Common myeloid progenitor, CD34-positive (primary cell): ENCODE data around the gene NDUFS7.

Source experiments
- CTCF ChIA-PET: fragments of 350-600 bp; sonication (Branson Sonifier 250); formaldehyde crosslinking; loops from one replicate; lab custom pipeline; 2021; ENCODE audit warnings: antibody characterized with exemption; lab: Charles Lee
- POLR2A ChIA-PET: fragments of 350-600 bp; sonication (Branson Sonifier 250); formaldehyde crosslinking; loops from one replicate; lab custom pipeline; 2021; ENCODE audit warnings: antibody characterized with exemption; lab: Charles Lee
- DNase-seq, 3 donors: peaks; one replicate each; pipeline versions ENCODE4 v3.0.0 to v3.0.0-alpha.2; 2013
- H3K27ac ChIP-seq, 2 experiments: 1 replicate in 1 of 2; 2 replicates in 1 of 2; pipeline ENCODE4 v1.7.0; 2013; ENCODE audit warnings: inconsistent platforms in 2 of 2, low read length in 2 of 2, mild to moderate bottlenecking in 2 of 2, low read depth in 1 of 2, moderate library complexity in 1 of 2; ENCODE audit not compliant: severe bottlenecking in 2 of 2, insufficient read depth in 1 of 2, poor library complexity in 1 of 2
- H3K27me3 ChIP-seq, 5 experiments: replicated peaks in 2 of 5; 1 replicate in 3 of 5; 2 replicates in 2 of 5; pipeline versions ENCODE4 v1.6.1 to v1.7.0; 2013; ENCODE audit warnings: low read length in 4 of 5, mild to moderate bottlenecking in 2 of 5, moderate library complexity in 2 of 5, inconsistent platforms in 1 of 5; ENCODE audit not compliant: insufficient read depth in 5 of 5, control insufficient read depth in 4 of 5
- H3K36me3 ChIP-seq, 4 experiments: 1 replicate in 2 of 4; 2 replicates in 2 of 4; pipeline versions ENCODE4 v1.6.1 to v1.7.0; 2013; ENCODE audit warnings: low read length in 3 of 4, control low read depth in 1 of 4, mild to moderate bottlenecking in 1 of 4; ENCODE audit not compliant: control insufficient read depth in 4 of 4, insufficient read depth in 4 of 4
- H3K4me1 ChIP-seq, 4 experiments: 1 replicate in 3 of 4; 2 replicates in 1 of 4; pipeline versions ENCODE4 v1.6.1 to v1.7.1; 2013; ENCODE audit warnings: low read length in 3 of 4, mild to moderate bottlenecking in 3 of 4, control low read depth in 1 of 4, inconsistent platforms in 1 of 4, moderate library complexity in 1 of 4; ENCODE audit not compliant: control insufficient read depth in 4 of 4, insufficient read depth in 4 of 4; ENCODE audit errors: control extremely low read depth in 1 of 4
- H3K4me3 ChIP-seq, 7 experiments: 1 replicate in 4 of 7; 2 replicates in 3 of 7; pipeline versions ENCODE4 v1.5.1 to v1.7.0; 2013; ENCODE audit warnings: mild to moderate bottlenecking in 7 of 7, low read length in 6 of 7, moderate library complexity in 6 of 7, inconsistent platforms in 2 of 7, low read depth in 2 of 7, control low read depth in 1 of 7; ENCODE audit not compliant: insufficient read depth in 4 of 7, control insufficient read depth in 1 of 7; ENCODE audit errors: extremely low read depth in 1 of 7
- H3K9me3 ChIP-seq, 5 experiments: 1 replicate in 4 of 5; 2 replicates in 1 of 5; pipeline versions ENCODE4 v1.6.1 to v1.7.1; 2013; ENCODE audit warnings: low read length in 4 of 5, mild to moderate bottlenecking in 2 of 5, inconsistent platforms in 1 of 5, low read depth in 1 of 5, moderate library complexity in 1 of 5; ENCODE audit not compliant: control insufficient read depth in 4 of 5, insufficient read depth in 2 of 5; ENCODE audit errors: control extremely low read depth in 1 of 5
- WGBS: methylation state at CpG from one replicate; pipeline ENCODE4 v1.1.5; 2013; ENCODE audit not compliant: insufficient coverage; 5-methylcytosine and 5-hydroxymethylcytosine counted together

NDUFS7 gene

DNA sequence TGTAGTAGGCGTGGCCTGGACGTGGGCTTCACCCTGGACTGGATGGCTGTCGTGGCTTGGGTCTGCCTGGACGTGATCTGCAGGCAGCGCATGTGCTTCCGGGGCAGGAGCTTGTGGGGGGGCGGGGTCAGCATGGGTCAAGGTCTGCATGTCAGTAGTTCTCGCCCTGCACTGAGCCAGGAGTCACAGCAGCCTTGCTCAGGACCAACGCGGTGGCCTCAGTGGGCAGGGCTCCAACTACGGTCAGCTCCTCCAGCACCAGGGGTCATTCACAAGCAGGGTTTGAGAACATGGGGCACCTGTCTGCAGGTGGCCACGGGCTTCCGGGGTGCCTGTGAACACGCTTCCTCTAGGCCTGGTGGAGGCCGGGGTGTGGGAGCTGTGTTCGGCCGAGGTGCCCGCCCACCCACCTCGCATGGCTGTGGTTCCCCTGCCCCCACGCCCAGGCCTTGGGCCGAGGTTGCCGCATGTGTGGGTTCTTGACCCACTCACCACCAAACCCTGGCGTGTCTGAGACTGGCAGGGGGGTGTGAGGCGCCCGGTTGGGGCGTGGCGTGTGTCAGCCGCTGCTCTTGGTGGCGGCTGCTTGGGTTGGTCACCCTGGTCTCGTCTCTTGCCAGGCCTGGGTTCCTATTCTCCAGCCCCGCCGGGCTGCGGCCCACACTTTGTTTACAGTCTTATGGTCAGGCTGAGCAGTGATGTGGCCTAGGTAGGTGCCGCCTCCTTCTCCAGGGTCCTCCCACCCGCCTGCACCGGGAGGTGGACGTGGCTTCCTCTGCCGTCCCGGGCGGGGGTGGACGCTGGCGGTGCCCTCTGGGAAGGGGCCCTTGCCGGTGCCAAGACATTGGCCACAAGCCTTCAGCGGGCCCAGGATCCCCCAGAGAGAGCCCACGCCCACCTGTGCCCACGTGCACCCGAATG lies 49.7 kb downstream of the NDUFS7 start:
- no peak overlapping the region for H3K27ac ChIP-seq
- peaks cover 2 to 64% (median 55%) of the 10 kb centered on the region in 4 experiments for H3K36me3 ChIP-seq
- no peak overlapping the region for H3K4me3 ChIP-seq
- no peak for DNase-seq
- peaks cover 0 to 5% (median 3%) of the 10 kb centered on the region in 4 experiments for H3K4me1 ChIP-seq
- CTCF ChIA-PET = interaction anchor here (1.9 kb wide), 1 partner anchor 17 kb away, joined by 6 read pairs; no protein-coding TSS in a partner anchor
- H3K27me3 ChIP-seq = no peaks in the 10 kb centered on the region
- 96% methylated on average over 46 of the region's 47 CpGs for WGBS
- POLR2A ChIA-PET = interaction anchor here (0.6 kb wide), 1 partner anchor 496 kb away, joined by 4 read pairs; no protein-coding TSS in a partner anchor
- H3K9me3 ChIP-seq = no peaks in the 10 kb centered on the region

DNA sequence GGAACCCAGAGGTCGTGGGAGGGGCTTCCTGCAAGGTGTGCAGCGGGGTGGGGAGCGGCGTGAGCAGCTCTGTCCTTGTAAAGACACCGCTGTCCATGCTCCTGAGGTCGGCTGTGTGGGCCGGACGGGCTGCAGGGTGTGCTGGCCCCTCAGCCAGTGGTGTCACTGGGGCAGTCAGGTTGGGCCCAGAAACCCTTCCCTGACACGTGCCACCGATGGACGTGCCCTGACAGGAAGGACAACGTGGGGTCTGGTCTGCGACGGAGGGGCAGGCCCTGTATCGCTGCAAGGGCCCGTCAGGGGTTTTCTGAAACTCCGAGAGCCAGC lies 50.3 kb downstream of the NDUFS7 start:
- no peak overlapping the region for H3K4me3 ChIP-seq
- peaks cover 0 to 7% (median 3%) of the 10 kb centered on the region in 4 experiments for H3K4me1 ChIP-seq
- DNase-seq = no peak
- ChIA-PET POLR2A (no interaction called here), CTCF (interaction anchor here (1.9 kb wide), 1 partner anchor 17 kb away, joined by 6 read pairs; no protein-coding TSS in a partner anchor)
- no peak overlapping the region for H3K27ac ChIP-seq
- H3K36me3 ChIP-seq = peaks cover 2 to 58% (median 50%) of the 10 kb centered on the region in 4 experiments
- 96% methylated on average over 17 of the region's 17 CpGs for WGBS
- H3K27me3 ChIP-seq = no peaks in the 10 kb centered on the region
- no peaks in the 10 kb centered on the region for H3K9me3 ChIP-seq

DNA sequence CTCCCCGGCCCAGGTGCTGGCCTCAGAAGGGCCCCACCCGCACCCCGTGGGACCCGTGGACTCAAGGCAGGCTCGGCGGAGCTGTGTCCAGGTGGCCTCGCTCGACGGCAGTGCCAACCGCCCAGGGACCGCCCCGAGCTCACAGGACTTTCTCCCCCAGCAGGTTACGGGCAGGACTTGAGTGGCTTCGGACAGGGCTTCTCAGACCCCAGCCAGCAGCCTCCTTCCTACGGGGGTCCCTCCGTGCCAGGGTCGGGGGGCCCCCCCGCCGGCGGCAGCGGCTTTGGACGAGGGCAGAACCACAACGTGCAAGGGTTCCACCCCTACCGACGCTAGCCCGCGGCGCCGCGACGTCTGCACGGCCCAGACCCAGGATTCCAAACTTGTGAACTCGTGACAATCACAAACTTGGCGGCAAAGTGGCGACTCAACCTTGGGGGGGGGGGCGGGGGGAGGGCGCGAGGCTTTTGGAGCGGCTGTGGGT lies 50.9 kb downstream of the NDUFS7 start:
- no peak overlapping the region for H3K27ac ChIP-seq
- 97% methylated on average over 24 of the region's 39 CpGs for WGBS
- ChIA-PET POLR2A (no interaction called here), CTCF (interaction anchor here (1.9 kb wide), 1 partner anchor 18 kb away, joined by 6 read pairs; no protein-coding TSS in a partner anchor)
- H3K27me3 ChIP-seq = no peaks in the 10 kb centered on the region
- no peaks in the 10 kb centered on the region for H3K9me3 ChIP-seq
- H3K4me1 ChIP-seq = peaks cover 0 to 12% (median 8%) of the 10 kb centered on the region in 4 experiments
- no peak overlapping the region for H3K4me3 ChIP-seq
- DNase-seq = peak in 1 of 3 donors; percentile 24
- peaks cover 2 to 54% (median 47%) of the 10 kb centered on the region in 4 experiments for H3K36me3 ChIP-seq

DNA sequence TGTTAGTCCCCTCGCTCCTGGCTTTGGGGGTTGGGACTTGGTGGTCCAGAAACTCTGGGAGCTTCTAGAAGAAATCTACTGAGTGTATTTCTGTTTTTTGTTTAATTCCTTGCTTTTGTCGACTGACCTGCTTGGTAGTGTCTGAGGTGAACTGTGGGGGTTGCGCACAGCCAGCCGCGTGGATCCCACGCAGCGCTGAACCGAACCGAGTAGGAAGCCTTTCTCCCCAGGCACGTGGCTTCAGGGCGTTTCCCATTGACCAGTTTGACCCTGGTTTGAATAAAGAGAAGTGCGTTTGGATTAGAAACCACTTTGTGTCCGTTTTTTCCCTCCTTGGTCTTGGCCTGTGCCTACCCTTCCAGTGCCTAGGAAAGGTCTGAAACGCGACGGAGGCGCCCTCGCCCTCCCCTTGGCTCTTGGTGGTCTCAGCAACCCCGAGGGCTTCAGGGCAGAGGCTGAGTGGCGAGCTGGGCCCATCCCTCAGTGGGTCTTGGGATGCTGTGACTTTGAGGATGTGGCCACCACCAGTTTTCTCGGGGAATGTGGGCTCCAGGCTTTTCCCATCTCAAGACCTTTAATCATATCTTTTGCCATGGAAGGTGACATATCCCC lies 51.8 kb downstream of the NDUFS7 start:
- no peaks in the 10 kb centered on the region for H3K9me3 ChIP-seq
- ChIA-PET POLR2A (no interaction called here), CTCF (no interaction called here)
- no peak for DNase-seq
- H3K27me3 ChIP-seq = no peaks in the 10 kb centered on the region
- H3K27ac ChIP-seq = no peak overlapping the region
- 92% methylated on average over 19 of the region's 21 CpGs for WGBS
- H3K4me3 ChIP-seq = no peak overlapping the region
- H3K4me1 ChIP-seq = peaks cover 0 to 15% (median 13%) of the 10 kb centered on the region in 4 experiments
- H3K36me3 ChIP-seq = peaks cover 3 to 55% (median 43%) of the 10 kb centered on the region in 4 experiments

DNA sequence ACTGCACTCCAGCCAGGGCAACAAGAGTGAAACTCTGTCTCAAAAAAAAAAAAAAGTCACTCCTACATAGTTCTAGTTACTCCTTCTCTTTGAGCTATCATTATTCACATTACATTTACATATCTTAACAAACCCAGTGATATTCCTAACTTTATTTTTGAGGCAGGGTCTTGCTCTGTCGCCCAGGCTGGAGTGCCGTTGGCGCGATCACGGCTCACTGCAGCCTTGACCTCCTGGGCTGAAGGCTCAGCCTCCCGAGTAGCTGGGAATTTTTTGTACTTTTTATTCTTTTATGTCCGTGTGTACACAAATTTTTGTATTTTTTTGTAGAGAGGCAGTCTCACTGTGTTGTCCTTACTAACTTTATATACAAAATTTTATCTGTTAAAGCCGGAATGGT lies 53.9 kb downstream of the NDUFS7 start:
- H3K27me3 ChIP-seq = no peaks in the 10 kb centered on the region
- peaks cover 10 to 64% (median 47%) of the 10 kb centered on the region in 4 experiments for H3K36me3 ChIP-seq
- DNase-seq = no peak
- H3K4me1 ChIP-seq = peaks cover 0 to 20% (median 15%) of the 10 kb centered on the region in 4 experiments
- 80% methylated on average over 2 of the region's 8 CpGs for WGBS
- POLR2A ChIA-PET = interaction anchor here (1.1 kb wide), 1 partner anchor 24 kb away, joined by 4 read pairs; no protein-coding TSS in a partner anchor
- H3K9me3 ChIP-seq = no peaks in the 10 kb centered on the region
- H3K27ac ChIP-seq = no peak overlapping the region
- no peak overlapping the region for H3K4me3 ChIP-seq
- CTCF ChIA-PET = interaction anchor here (1.4 kb wide), 2 partner anchors 10 to 15 kb away, joined by 4 to 9 read pairs; no protein-coding TSS in a partner anchor

DNA sequence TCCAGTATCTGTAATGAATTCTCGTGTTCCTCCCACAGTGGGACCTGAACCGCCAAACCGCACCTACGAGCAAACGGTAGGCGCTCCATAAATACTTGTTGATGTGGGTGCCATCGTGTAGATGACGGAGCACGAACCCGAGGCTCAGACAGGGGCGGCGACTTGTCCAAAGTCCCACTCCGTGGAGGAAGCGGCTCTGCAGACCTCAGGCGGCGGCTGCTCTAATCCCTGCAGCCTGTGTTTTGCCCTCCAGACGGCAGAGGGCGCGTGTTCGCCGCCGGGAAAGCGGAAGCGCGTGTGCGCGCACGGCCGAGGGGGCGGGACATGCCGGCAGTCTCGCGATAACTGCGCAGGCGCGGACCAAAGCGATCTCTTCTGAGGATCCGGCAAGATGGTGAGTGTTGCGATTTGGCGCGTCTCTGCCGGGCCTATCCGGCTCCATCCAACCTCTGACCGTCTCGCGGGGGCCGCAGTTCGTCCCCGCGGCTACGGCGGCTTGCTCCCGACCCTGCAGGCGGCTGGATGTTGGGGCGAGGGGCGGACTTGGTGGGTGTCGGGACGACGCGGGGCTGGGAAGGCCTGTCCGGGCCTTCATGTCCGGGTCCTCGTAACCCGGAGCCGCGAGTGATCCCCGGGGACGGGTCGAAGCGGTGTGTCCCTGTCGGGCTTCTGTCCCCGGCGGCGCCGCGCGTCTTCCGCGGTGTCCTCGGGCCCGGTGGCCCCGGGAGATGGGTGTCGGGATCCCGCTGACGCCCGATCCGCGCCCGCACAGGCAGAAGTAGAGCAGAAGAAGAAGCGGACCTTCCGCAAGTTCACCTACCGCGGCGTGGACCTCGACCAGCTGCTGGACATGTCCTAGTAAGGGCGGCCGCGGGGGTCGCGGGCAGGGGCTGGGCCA lies 54.6 kb downstream of the NDUFS7 start, which contains the start of gene RPS15:
RPS15 (plus strand) TSS at position 362 of the 898 bp plus-strand sequence; CDS start at position 392, 30 bp downstream.
- Histone ChIP-seq H3K36me3 (peaks cover 10 to 60% (median 40%) of the 10 kb centered on the region in 4 experiments), H3K4me1 (peaks cover 0 to 20% (median 15%) of the 10 kb centered on the region in 4 experiments), H3K27me3 (no peaks in the 10 kb centered on the region), H3K27ac (peak within 1 kb of the TSS; percentile 92 to 96), H3K9me3 (no peaks in the 10 kb centered on the region), H3K4me3 (peak within 1 kb of the TSS; percentile 79 to 98 (median 87))
- peak; percentile 95 to 98 (median 96) for DNase-seq
- ChIA-PET CTCF (interaction anchor here (1.4 kb wide), 2 partner anchors 11 to 14 kb away, joined by 4 to 9 read pairs; no protein-coding TSS in a partner anchor), POLR2A (interaction anchor here (1.1 kb wide), 1 partner anchor 25 kb away, joined by 4 read pairs; no protein-coding TSS in a partner anchor)
- 2% methylated on average over 97 of the region's 100 CpGs for WGBS
